Measurements from ENCODE around the gene PPM1J. TPM values are rescaled to one million over a fixed set of nuclear protein-coding genes. Genes with fewer than 3 reads are reported as not detected.

PPM1J gene
- total RNA-seq, 4 donors from 2014 or later = 0.42 to 3.6 (median 2.3) TPM

- Histone ChIP-seq H3K27ac (replicated peaks in 1 of 4) (peak overlapping the region; percentile 85 to 93 (median 91)), H3K4me1 (peaks cover 24 to 37% (median 32%) of the 10 kb centered on the region in 4 donors), H3K9me3 (no peaks in the 10 kb centered on the region), H3K27me3 (no peaks in the 10 kb centered on the region), H3K36me3 (peaks cover 0 to 11% (median 5%) of the 10 kb centered on the region in 4 donors), H3K4me3 (peak overlapping the region; percentile 63 to 96 (median 71))
- TF ChIP-seq POLR2A (IDR thresholded peaks at IDR 0.05; ENCODE audit: low read depth) = no peak
- no peak for TF ChIP-seq POLR2AphosphoS5 (IDR thresholded peaks at IDR 0.05)
- no peak for TF ChIP-seq EP300 (IDR thresholded peaks at IDR 0.05)
- TF ChIP-seq CTCF (IDR thresholded peaks at IDR 0.05) = no peak
- 36% methylated on average over 7 of the region's 7 CpGs for WGBS
- intact Hi-C loops (cut with DNase I) = no loop called here
- DNase-seq (ENCODE audit: extremely low spot score) = no peak
Measured at GRCh38 chr1:112675728-112676381, 39.3 kb downstream of the PPM1J start.

- TF ChIP-seq POLR2A (IDR thresholded peaks at IDR 0.05; ENCODE audit: low read depth) (no peak), POLR2AphosphoS5 (IDR thresholded peaks at IDR 0.05) (no peak), CTCF (IDR thresholded peaks at IDR 0.05) (peak; percentile 23 to 27 (median 24)), EP300 (IDR thresholded peaks at IDR 0.05) (no peak)
- intact Hi-C loops (cut with DNase I) = loop anchor here (5.0 kb wide), 1 partner anchor 32 kb away; the partner anchor contains the start of gene RHOC
Measured at GRCh38 chr1:112674986-112675727, 40.0 kb downstream of the PPM1J start.

DNA sequence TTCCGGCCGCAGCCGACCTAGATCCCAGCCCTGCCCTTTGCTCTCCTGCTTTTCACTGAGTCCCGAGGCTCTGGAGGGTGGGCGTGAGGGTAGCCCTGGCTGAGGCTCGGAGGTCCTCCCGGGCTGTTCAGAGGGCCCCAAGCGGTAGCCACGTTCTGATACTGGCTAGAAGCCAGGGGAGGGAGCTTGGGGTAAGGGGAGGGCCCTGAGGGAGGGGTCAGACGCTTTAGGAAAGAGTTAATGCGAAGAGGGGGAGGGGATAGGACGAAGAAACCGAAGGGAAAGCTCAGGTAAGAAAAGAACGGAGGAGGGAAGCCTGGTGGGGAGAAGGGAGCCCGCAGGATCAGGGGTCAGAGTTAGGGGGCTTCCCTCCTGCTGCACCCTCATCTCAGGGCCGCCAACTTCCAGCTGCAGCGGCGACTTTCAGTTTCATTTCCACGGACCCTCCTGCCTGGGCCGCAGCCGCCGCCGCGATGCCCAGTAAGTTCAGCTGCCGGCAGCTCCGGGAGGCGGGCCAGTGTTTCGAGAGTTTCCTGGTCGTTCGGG lies 40.6 kb downstream of the PPM1J start, which contains the start of gene MOV10:
Gene MOV10 (plus strand): TSS at position 220 of the 546 bp plus-strand sequence. CDS start 254 bp downstream, at position 474.
- Histone ChIP-seq H3K27me3 (no peaks in the 10 kb centered on the region), H3K36me3 (peaks cover 10 to 25% (median 17%) of the 10 kb centered on the region in 4 donors), H3K27ac (replicated peaks in 1 of 4) (peak within 1 kb of the TSS; percentile 85 to 93 (median 91)), H3K4me3 (peak within 1 kb of the TSS; percentile 63 to 96 (median 71)), H3K9me3 (no peaks in the 10 kb centered on the region), H3K4me1 (peaks cover 24 to 37% (median 32%) of the 10 kb centered on the region in 4 donors)
- intact Hi-C loops (cut with DNase I) = loop anchor here (5.0 kb wide), 1 partner anchor 33 kb away; the partner anchor contains the start of gene RHOC
- 1% methylated on average over 24 of the region's 30 CpGs for WGBS
- TF ChIP-seq POLR2AphosphoS5 (IDR thresholded peaks at IDR 0.05) = peak; percentile 31 to 48
- TF ChIP-seq POLR2A (IDR thresholded peaks at IDR 0.05; ENCODE audit: low read depth) = no peak
- peak; percentile 95 for DNase-seq (ENCODE audit: extremely low spot score)

More at GRCh38 chr1:112674986-112675727, 40.0 kb downstream of the PPM1J start:
- H3K4me1 ChIP-seq = peaks cover 24 to 37% (median 32%) of the 10 kb centered on the region in 4 donors
- peak overlapping the region; percentile 85 to 93 (median 91) for H3K27ac ChIP-seq (replicated peaks in 1 of 4)
- no peaks in the 10 kb centered on the region for H3K27me3 ChIP-seq
- no peaks in the 10 kb centered on the region for H3K9me3 ChIP-seq
- H3K4me3 ChIP-seq = peak overlapping the region; percentile 63 to 96 (median 71)
- no peak for DNase-seq (ENCODE audit: extremely low spot score)
- 0% methylated on average over 4 of the region's 68 CpGs for WGBS
- peaks cover 4 to 18% (median 11%) of the 10 kb centered on the region in 4 donors for H3K36me3 ChIP-seq

GRCh38 chr1:112673592-112674439 lies 41.3 kb downstream of the PPM1J start:
- intact Hi-C loops (cut with DNase I) = loop anchor here (5.0 kb wide), 1 partner anchor 33 kb away; the partner anchor contains the start of gene RHOC
- TF ChIP-seq CTCF (IDR thresholded peaks at IDR 0.05) (peak; percentile 29 to 56 (median 54)), POLR2AphosphoS5 (IDR thresholded peaks at IDR 0.05) (no peak)
- Histone ChIP-seq H3K9me3 (no peaks in the 10 kb centered on the region), H3K36me3 (peaks cover 12 to 32% (median 24%) of the 10 kb centered on the region in 4 donors), H3K4me3 (peak overlapping the region; percentile 63 to 96 (median 71)), H3K27ac (replicated peaks in 1 of 4) (peak overlapping the region; percentile 85 to 93 (median 91)), H3K4me1 (peaks cover 24 to 37% (median 32%) of the 10 kb centered on the region in 4 donors), H3K27me3 (no peaks in the 10 kb centered on the region)
- no peak for DNase-seq (ENCODE audit: extremely low spot score)
- 3% methylated on average over 17 of the region's 18 CpGs for WGBS

All from esophagus muscularis mucosa (tissue), 4 donors.